ENCODE data around the gene PLXDC2. TPM values are rescaled to one million over a fixed set of nuclear protein-coding genes. Genes with fewer than 3 reads are reported as not detected.

The PLXDC2 gene
- total and polyA plus RNA-seq, 2 donors (not counting 1 experiment from before 2014, with no cell fraction given), result 0.07 TPM

DNA sequence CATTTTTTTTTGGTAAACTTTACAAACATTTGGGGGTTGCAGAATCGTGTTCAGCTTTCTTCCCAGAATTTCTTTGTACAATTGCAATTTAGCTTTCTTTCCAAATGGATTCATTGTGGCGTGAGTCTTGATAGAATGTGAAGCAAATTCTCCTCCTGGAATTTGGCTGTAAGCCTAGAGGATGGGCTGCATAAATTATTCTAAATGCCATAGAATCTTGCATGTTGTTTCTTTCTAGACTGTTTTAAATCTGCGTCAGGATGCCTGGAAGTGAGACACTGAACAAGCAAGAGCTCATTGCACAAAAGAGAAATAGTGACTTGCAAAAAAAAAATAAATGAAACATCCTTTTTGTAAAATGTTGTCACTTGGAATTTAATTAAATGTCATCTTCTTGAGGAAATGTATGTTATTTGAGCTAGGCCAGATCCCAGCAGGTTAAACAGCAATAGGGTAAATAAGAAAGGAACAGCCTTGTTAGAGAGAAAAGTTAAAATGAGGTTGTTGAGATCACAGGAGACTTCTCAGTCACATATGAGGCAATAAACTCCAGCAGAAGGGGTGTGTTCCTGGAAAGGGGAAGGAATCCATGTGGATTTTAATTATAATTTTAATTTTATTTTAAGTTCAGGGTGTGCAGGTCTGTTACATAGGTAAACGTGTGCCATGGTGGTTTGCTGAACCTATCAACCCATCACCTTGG is 483.0 kb downstream of the PLXDC2 start:
- no peak for TF ChIP-seq EZH2 (IDR thresholded peaks at IDR 0.05; ENCODE audit: borderline replicate concordance, insufficient read depth, low read depth, low read length, poor library complexity, severe bottlenecking)
- no peak for TF ChIP-seq CTCF (IDR thresholded peaks at IDR 0.05)

GRCh38 chr10:20300735-20301134 is 484.5 kb downstream of the PLXDC2 start:
- intact Hi-C loops (cut with micrococcal nuclease), result no loop called here
- Histone ChIP-seq H3K4me1 (ENCODE audit: control insufficient read depth in 2 of 2, insufficient read depth in 2 of 2, low read length in 2 of 2) (no peaks in the 10 kb centered on the region), H2AFZ (ENCODE audit: insufficient read depth, low read depth, low read length, poor library complexity, severe bottlenecking) (no peak overlapping the region), H4K20me1 (ENCODE audit: control insufficient read depth, insufficient read depth, low read length, poor library complexity, severe bottlenecking) (no peaks in the 10 kb centered on the region), H3K27me3 (replicated peaks in 1 of 4; ENCODE audit: control extremely low read depth in 1 of 4, control insufficient read depth in 3 of 4, insufficient read depth in 4 of 4, low read length in 3 of 4) (no peaks in the 10 kb centered on the region), H3K9ac (ENCODE audit: low read length) (no peak overlapping the region), H3K36me3 (replicated peaks in 1 of 2; ENCODE audit: control extremely low read depth in 1 of 2, control insufficient read depth in 1 of 2, extremely low read depth in 1 of 2, insufficient read depth in 2 of 2, low read length in 1 of 2) (no peaks in the 10 kb centered on the region), H3K9me3 (ENCODE audit: control extremely low read depth in 1 of 3, control insufficient read depth in 2 of 3, insufficient read depth in 1 of 3, low read length in 2 of 3) (peaks cover 0 to 6% (median 4%) of the 10 kb centered on the region in 3 donors), H3K27ac (ENCODE audit: low read length in 2 of 2) (no peak overlapping the region), H3K79me2 (ENCODE audit: control insufficient read depth, insufficient read depth, low read length) (no peaks in the 10 kb centered on the region), H3K4me2 (replicated peaks; ENCODE audit: low read depth, low read length, poor library complexity, severe bottlenecking) (no peak overlapping the region), H3K4me3 (ENCODE audit: control extremely low read depth in 1 of 5, extremely low read depth in 1 of 5, insufficient read depth in 1 of 5, low read depth in 2 of 5, low read length in 4 of 5) (no peak overlapping the region)
- 100% methylated on average over 2 of the region's 2 CpGs for WGBS (ENCODE audit: insufficient coverage)
- no peaks in the 10 kb centered on the region for H3K4me1 Mint-ChIP-seq
- no peak overlapping the region for H3K4me3 Mint-ChIP-seq
- no peaks in the 10 kb centered on the region for H3K27me3 Mint-ChIP-seq
- ChIA-PET POLR2A (no interaction called here), CTCF (interaction anchor here (0.6 kb wide), 1 partner anchor 878 kb away, joined by 3 read pairs; no protein-coding TSS in a partner anchor)
- no peak for ATAC-seq (ENCODE audit: low read depth)
- H3K27ac Mint-ChIP-seq, result no peak overlapping the region
- DNase-seq, result no peak
- H3K9me3 Mint-ChIP-seq (ENCODE audit: insufficient read depth), result peaks cover 7% of the 10 kb centered on the region
- TF ChIP-seq CTCF (IDR thresholded peaks at IDR 0.05) (no peak), EZH2 (IDR thresholded peaks at IDR 0.05; ENCODE audit: borderline replicate concordance, insufficient read depth, low read depth, low read length, poor library complexity, severe bottlenecking) (no peak)

More for the DNA sequence above, 483.0 kb downstream of the PLXDC2 start:
- intact Hi-C loops (cut with micrococcal nuclease), result no loop called here
- no peaks in the 10 kb centered on the region for H3K36me3 ChIP-seq (replicated peaks in 1 of 2; ENCODE audit: control extremely low read depth in 1 of 2, control insufficient read depth in 1 of 2, extremely low read depth in 1 of 2, insufficient read depth in 2 of 2, low read length in 1 of 2)
- no peak overlapping the region for H3K4me3 ChIP-seq (ENCODE audit: control extremely low read depth in 1 of 5, extremely low read depth in 1 of 5, insufficient read depth in 1 of 5, low read depth in 2 of 5, low read length in 4 of 5)
- ChIA-PET CTCF (no interaction called here), POLR2A (no interaction called here)
- Mint-ChIP-seq H3K9me3 (ENCODE audit: insufficient read depth) (peaks cover 7% of the 10 kb centered on the region), H3K4me1 (no peaks in the 10 kb centered on the region), H3K27ac (no peak overlapping the region), H3K27me3 (no peaks in the 10 kb centered on the region), H3K4me3 (no peak overlapping the region)
- 100% methylated on average over 1 of the region's 4 CpGs for WGBS (ENCODE audit: insufficient coverage)
- H3K4me1 ChIP-seq (ENCODE audit: control insufficient read depth in 2 of 2, insufficient read depth in 2 of 2, low read length in 2 of 2), result no peaks in the 10 kb centered on the region
- H3K9me3 ChIP-seq (ENCODE audit: control extremely low read depth in 1 of 3, control insufficient read depth in 2 of 3, insufficient read depth in 1 of 3, low read length in 2 of 3), result peaks cover 0 to 6% (median 4%) of the 10 kb centered on the region in 3 donors
- no peak for DNase-seq
- no peak for ATAC-seq (ENCODE audit: low read depth)
- no peaks in the 10 kb centered on the region for H3K27me3 ChIP-seq (replicated peaks in 1 of 4; ENCODE audit: control extremely low read depth in 1 of 4, control insufficient read depth in 3 of 4, insufficient read depth in 4 of 4, low read length in 3 of 4)
- no peak overlapping the region for H2AFZ ChIP-seq (ENCODE audit: insufficient read depth, low read depth, low read length, poor library complexity, severe bottlenecking)
- no peak overlapping the region for H3K9ac ChIP-seq (ENCODE audit: low read length)
- no peaks in the 10 kb centered on the region for H3K79me2 ChIP-seq (ENCODE audit: control insufficient read depth, insufficient read depth, low read length)
- no peak overlapping the region for H3K4me2 ChIP-seq (replicated peaks; ENCODE audit: low read depth, low read length, poor library complexity, severe bottlenecking)
- H3K27ac ChIP-seq (ENCODE audit: low read length in 2 of 2), result no peak overlapping the region
- no peaks in the 10 kb centered on the region for H4K20me1 ChIP-seq (ENCODE audit: control insufficient read depth, insufficient read depth, low read length, poor library complexity, severe bottlenecking)

All from B cell (primary cell).